Measurements from ENCODE around the gene SMARCAL1.
"Not testable (repeated sequence)": the region's sequence is repeated elsewhere in the genome, so short reads cannot be mapped to it uniquely, and the experiment has no call there.

SMARCAL1 gene

GRCh38 chr2:216412022-216412999, at the start of gene SMARCAL1:
TSS of gene SMARCAL1 (plus strand) at chr2:216412484. CDS start at chr2:216414705, 2,221 bp downstream.
- DNase-seq: peak; percentile 99

DNA sequence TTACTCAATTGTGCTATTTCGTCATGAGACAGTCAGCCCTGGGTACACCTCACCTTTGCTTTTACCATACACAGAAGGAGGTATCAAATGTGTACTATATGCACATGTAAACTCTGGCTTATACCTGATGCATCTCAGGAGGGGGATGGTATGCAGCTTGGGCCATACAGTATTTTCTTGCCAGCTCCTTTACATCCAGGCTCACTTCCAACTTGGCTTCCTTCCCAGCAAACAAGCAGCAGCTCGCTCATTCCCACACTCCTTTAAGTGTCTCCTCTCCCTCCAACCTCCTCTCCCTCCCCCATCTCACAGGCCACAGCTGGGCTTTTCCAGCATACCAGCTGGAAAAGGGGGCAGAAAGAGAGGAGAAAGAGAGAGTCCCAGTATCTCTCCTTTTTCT, 49.6 kb upstream of the SMARCAL1 start:
- no peak for DNase-seq

DNA sequence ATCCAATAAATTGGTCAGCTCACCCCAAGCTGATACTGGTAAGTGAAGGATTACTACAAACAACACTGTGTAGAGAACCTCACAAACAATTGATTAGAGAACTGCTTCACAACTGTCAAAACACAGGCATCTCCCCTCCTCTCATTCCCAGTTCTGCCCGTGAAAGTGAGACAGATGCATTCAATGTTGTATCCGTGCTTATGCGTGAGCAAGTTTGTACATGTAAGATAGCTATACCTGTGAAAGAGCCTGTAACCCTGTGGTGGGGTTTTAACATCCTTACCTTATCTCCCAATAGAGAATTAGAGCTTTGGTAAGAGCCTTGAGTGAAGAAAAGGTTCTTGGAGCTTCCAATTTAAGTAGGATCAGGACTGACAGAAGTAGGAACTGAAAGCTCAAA, 49.1 kb upstream of the SMARCAL1 start:
- DNase-seq: no peak

- DNase-seq: no peak
Measured at GRCh38 chr2:216365518-216365917, 46.8 kb upstream of the SMARCAL1 start.

GRCh38 chr2:216366777-216367471, 45.4 kb upstream of the SMARCAL1 start:
- no peak for DNase-seq

DNA sequence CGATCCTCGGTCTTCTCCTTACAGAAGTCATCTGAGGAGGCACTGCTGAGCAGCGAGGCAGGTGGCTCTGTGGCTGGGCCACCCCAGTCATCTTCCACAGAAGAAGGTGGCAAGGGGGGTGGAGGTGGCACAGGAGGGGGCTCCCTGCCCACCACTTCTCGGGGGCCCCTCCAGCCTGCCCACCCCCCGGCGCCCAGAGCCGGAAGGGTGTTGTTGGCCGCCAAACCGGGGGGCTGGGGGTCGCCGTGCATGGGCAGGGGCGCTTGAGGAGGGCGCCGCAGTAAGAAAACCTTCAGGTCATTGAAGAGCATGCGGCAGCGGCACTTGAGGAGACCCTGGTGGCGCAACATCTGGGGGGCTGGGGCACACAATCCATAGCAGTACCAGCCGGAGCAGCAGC, 42.5 kb upstream of the SMARCAL1 start:
- DNase-seq: no peak

GRCh38 chr2:216370961-216371712, 41.1 kb upstream of the SMARCAL1 start:
- no peak for DNase-seq

GRCh38 chr2:216371721-216372702, 40.3 kb upstream of the SMARCAL1 start, which contains the start of gene MARCHF4:
TSS of gene MARCHF4 (minus strand) at chr2:216372483. CDS start at chr2:216370260, 2,223 bp downstream.
- peak; percentile 62 for DNase-seq

DNA sequence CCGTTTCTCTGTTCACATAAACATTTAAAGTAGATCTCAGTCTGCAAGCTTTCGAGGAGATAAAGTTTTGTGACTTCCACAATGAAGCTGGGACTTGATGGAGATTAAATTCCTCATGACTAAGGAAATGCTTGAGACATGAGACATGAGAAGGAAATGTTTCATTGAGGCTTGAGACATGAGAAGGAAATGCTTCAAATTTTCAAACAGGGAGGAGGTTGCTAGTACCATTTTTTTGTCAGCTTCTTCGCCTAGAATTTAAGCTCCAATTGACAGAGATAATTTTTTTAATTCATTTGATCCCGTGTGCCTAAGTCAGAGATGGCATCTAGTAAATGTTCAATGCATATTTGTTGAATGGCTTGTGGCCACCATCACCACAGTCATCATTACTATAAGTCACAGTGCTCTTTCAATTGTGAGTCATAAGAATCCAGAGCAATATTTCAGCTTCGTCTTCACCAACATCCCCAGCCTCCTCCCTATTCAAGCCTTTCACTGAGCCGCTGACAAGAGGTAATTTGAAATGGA, 39.5 kb upstream of the SMARCAL1 start:
- DNase-seq: peak; percentile 66

DNA sequence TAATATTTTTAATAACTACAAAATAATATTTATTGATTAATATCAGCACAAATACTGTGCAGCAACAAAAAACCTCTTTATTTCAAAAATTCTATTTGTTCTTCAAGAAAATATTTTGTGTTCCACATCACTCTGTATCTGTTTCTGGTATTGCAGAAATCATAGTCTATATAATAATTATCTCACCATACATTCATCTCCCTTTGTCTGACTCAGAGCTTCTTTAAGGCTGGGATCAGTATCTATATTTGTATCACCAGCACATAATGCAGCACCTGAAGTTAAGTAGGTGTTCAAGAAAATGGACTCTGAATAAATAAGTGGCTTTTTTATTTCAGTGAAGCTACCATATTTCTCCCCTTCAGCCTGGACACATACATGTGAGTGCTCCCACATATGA, 38.4 kb upstream of the SMARCAL1 start:
- DNase-seq: no peak

DNA sequence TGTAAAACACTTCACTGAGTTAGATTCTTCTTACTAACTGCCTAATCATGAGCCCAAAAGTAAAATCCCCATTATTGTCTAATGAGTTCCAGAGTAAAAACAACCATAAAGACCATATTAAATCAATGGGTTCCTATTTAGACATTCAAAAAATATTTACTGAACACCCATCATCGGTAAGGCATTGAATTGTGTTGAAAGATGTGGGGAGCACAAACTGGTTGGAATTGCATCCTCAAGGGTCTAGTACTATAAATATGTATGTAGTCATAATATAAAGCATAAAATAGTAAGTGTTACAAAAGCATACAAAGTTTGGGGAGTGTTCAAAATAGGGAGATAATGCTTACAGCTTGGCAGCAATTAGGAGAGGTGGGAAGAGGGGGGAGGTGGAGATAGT, 37.0 kb upstream of the SMARCAL1 start:
- DNase-seq: no peak

DNA sequence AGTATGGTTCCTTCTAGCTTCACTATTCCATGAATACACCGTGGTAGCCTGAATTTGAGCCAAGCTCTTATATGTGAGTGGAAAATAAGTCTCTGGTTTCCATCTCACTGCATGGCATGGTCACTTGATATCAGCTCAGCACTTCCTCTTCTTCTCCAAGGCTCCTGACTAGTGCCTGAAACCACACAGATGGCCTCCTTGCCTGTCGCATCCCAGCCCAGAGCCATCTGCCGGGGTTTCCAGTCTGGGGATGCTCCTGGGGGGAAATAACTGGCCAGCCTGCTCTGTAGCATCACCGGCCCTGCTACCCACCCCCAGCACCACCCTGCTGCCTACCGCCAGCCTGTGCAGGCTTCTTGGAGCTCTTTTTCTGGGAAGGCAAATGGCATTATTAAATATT, 32.3 kb upstream of the SMARCAL1 start:
- DNase-seq: no peak

- DNase-seq: not testable (repeated sequence)
Measured at GRCh38 chr2:216384409-216384808, 27.9 kb upstream of the SMARCAL1 start.

DNA sequence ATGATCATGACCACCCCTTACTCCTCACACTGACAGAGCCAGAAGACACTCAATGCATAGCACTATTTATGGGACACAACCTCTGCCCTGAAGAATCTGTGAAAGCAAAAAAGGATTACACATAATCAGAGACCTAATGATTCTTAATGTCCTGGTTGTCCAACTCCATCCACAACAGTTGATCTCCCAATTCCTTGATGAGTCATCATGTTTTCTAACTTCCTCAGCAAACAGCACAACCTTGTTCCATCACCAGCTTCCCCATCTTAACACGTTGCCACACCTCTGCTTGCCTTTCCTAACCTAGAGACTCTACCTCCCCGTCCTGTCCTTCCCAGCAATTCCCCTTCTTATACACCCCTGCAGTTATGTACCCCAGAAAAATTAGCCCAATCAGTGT, 26.8 kb upstream of the SMARCAL1 start:
- no peak for DNase-seq

- DNase-seq: no peak
Measured at GRCh38 chr2:216387262-216387661, 25.0 kb upstream of the SMARCAL1 start.

- no peak for DNase-seq
Measured at GRCh38 chr2:216388046-216388884, 24.0 kb upstream of the SMARCAL1 start.

DNA sequence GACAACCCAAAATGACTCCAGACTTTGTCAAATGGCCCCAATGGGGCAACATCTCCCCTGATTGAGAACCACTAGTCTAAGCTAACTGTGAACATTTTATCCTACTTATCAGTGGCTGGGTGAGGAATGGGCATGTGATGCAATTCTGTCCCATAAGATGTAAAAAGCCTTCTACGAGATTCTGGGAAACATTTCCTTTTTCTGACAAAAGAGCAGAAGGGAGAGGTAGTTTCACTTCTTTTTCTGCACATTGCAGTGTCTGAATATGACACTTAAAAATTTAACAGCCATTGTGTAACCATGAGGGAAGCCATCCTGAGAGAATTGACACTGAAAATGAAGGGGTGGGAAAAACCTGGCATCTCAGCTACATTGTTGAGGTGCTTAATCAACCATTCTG, 22.7 kb upstream of the SMARCAL1 start:
- DNase-seq: no peak

DNA sequence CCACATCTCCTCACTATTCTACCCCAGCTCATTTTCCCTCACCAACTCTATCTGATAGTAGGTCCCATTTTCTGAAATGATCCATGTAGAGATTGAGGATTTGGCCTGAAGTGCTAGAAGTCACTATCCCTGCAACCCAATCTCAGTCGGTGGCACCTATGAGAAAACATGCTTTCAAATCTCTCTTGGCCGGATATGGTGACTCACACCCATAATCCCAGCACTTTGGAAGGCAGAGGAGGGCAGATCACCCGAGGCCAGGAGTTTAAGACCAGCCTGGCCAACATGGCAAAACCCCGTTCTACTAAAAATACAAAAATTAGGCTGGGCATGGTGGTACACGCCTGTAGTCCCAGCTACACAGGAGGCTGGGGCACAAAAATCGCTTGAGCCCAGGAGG, 20.9 kb upstream of the SMARCAL1 start:
- no peak for DNase-seq

GRCh38 chr2:216392018-216392562, 20.2 kb upstream of the SMARCAL1 start:
- no peak for DNase-seq
